ENCODE results near the gene PRCC.

DNA sequence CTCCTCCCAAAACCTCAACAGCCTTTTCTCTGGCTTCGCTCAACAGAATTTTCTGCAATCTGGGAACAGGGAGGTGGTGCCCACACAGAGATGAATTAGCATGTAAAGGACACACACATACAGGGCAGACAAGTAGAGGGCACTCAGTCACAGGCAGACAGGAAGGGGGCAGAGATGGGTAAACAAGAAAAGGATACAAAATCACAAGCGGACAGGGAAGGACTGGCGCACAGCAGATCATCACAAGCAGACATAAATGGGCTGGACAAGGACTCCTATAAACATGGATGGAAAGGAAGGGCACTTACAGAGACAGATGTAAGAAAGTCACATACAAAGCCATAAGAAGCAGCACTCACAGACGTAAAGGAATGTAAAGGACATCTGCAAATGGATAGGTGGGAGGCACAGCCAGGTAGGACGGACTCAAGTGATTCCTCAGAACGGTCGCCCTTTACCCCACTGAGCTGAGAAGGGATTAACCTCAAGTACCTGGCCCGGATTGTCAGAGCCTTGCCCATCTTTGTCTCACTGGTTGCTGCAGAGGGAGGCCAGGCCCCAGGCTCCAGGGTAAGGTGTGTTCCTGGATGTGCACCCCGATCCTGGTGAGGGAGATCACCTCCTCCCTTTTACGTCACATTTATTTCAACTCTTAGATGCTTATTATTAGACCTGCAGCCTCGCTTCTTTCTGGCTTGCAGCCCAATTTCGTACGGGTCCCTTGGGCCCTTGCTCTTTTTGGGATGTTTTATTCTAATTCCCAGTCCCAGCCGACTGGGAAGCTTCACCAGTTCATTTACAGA, 836 bp upstream of the PRCC start:
- 0 out of 2 replicates have a peak, but pooled peaks have one; percentile 42 for TF ChIP-seq POLR2AphosphoS5 (IDR thresholded peaks at IDR 0.05; ENCODE audit: low read depth, low read length)
- TF ChIP-seq TAF1 (IDR thresholded peaks at IDR 0.05; ENCODE audit: low read depth, low read length): no peak
- peak; percentile 65 for TF ChIP-seq POLR2A (IDR thresholded peaks at IDR 0.05; ENCODE audit: low read depth, low read length)
- TF ChIP-seq POU2F2 (IDR thresholded peaks at IDR 0.05; ENCODE audit: low read depth, low read length): no peak
- no peak for TF ChIP-seq PAX5 (IDR thresholded peaks at IDR 0.05; ENCODE audit: insufficient read depth, low read length, severe bottlenecking)
- no peak for TF ChIP-seq SPI1 (IDR thresholded peaks at IDR 0.05; ENCODE audit: low read depth, low read length)
